Fibroblast of skin of left biceps (primary cell): ENCODE measurements around the gene DNHD1.

Experiments
- DNase-seq, 2 experiments: peaks; one replicate each; pipeline ENCODE4 v3.0.0-alpha.2; 2013; ENCODE audit warnings: low read depth in 2 of 2

The DNHD1 gene

GRCh38 chr11:6563121-6563619, 66.1 kb downstream of the DNHD1 start:
- DNase-seq, result no peak

- DNase-seq, result no peak
Observed at GRCh38 chr11:6563667-6564066, 66.6 kb downstream of the DNHD1 start.

- no peak for DNase-seq
Observed at GRCh38 chr11:6565325-6565724, 68.2 kb downstream of the DNHD1 start.

GRCh38 chr11:6565988-6566703, 69.1 kb downstream of the DNHD1 start:
- no peak for DNase-seq

- no peak for DNase-seq
Observed at GRCh38 chr11:6566704-6567370, 69.8 kb downstream of the DNHD1 start.

GRCh38 chr11:6567371-6567745, 70.3 kb downstream of the DNHD1 start:
- no peak for DNase-seq

- DNase-seq, result peak; percentile 62 to 69
Observed at GRCh38 chr11:6568191-6568918, 71.3 kb downstream of the DNHD1 start.

- DNase-seq, result no peak
Observed at GRCh38 chr11:6569706-6570105, 72.6 kb downstream of the DNHD1 start.

GRCh38 chr11:6570691-6571427, 73.8 kb downstream of the DNHD1 start:
- DNase-seq, result no peak

GRCh38 chr11:6571434-6572008, 74.4 kb downstream of the DNHD1 start:
- no peak for DNase-seq

- peak; percentile 57 to 58 for DNase-seq
Observed at GRCh38 chr11:6572215-6572614, 75.1 kb downstream of the DNHD1 start.

GRCh38 chr11:6574816-6575715, 78.0 kb downstream of the DNHD1 start:
- no peak for DNase-seq

GRCh38 chr11:6576471-6577373, 79.6 kb downstream of the DNHD1 start:
- peak; percentile 77 to 80 for DNase-seq

GRCh38 chr11:6578134-6578533, 81.1 kb downstream of the DNHD1 start:
- no peak for DNase-seq

GRCh38 chr11:6579681-6580080, 82.6 kb downstream of the DNHD1 start:
- DNase-seq, result no peak

- no peak for DNase-seq
Observed at GRCh38 chr11:6583584-6583983, 86.5 kb downstream of the DNHD1 start.

- DNase-seq, result no peak
Observed at GRCh38 chr11:6584528-6584927, 87.4 kb downstream of the DNHD1 start.

- DNase-seq, result no peak
Observed at GRCh38 chr11:6586434-6587359, 89.6 kb downstream of the DNHD1 start.
